Hematopoietic multipotent progenitor cell treated with erythropoietin and hydrocortisone succinate and interleukin-3 and kit ligand, for 17 days (in vitro differentiated cells): ENCODE results near the gene ZDHHC6.
"Not testable (repeated sequence)": the region's sequence is repeated elsewhere in the genome, so short reads cannot be mapped to it uniquely, and the experiment has no call there.

Experiments used
- DNase-seq: peaks from one replicate; pipeline ENCODE4 v3.0.0-alpha.2; 2015; ENCODE audit warnings: low spot score

The ZDHHC6 gene

GRCh38 chr10:112446855-112447619, at the start of gene ZDHHC6, which contains the start of gene VTI1A:
Gene ZDHHC6, minus strand, starts transcription at chr10:112446914. Its CDS starts 1,478 bp downstream, at chr10:112445436.
Gene VTI1A, plus strand, starts transcription at chr10:112447215. Its CDS starts 159 bp downstream, at chr10:112447374.
- peak; percentile 90 for DNase-seq

DNA sequence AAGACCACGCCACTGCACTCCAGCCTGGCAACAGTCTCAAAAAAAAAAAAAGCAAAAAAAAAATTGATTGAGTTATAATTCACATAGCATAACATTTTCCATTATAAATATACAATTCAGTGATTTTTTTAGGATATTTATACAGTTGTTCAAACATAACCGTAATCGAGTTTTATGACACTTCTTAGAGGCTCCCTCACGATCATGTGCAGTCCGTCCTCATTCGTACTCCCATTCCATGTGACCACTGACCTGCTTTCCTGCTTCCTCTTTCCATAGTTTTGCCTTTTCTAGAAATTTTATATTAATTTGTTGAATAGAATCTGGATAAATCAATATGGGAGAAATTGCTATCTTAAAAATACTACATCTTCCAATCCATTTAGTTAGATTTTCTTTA, 46.0 kb upstream of the ZDHHC6 start:
- no peak for DNase-seq

DNA sequence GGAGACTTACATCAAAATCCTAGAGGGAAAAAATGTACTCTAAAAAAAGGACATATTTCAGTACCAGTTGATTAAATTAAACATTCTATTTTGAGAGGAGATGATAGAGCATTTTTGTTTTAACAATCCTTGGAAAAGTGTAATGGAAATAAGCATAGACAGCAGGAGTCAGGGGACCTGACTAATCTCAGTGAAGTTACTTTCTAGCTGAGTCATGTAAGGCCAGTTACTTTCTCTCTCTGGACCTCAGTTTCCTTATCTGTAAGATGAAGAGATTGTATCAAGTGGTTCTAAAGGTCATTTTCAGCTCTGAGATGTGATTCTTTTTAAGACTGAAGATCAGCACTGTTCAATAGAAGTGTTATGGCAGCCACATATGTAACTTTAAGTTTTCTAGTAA, 44.4 kb upstream of the ZDHHC6 start:
- no peak for DNase-seq

DNA sequence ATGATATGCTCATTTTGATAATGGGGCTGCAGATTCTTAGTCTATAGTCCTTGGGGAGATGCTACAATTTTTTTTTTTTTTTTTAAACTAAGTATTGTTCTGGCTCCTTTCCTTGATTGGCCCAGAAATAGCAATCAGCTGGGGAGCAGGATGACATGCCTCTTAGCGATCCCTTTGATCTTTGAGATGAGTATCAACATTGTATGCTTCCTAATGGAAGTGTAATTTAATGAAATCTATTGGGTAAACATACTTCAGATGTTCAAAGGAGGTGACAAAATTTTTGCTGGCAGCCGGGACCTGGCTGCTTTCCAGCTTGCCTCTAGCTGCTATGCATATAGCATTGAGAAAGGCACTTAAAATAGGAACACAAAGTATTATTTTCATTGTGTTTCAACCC, 43.8 kb upstream of the ZDHHC6 start:
- no peak for DNase-seq

GRCh38 chr10:112487964-112488363, 41.2 kb upstream of the ZDHHC6 start:
- DNase-seq, result no peak

GRCh38 chr10:112484399-112484798, 37.7 kb upstream of the ZDHHC6 start:
- no peak for DNase-seq

DNA sequence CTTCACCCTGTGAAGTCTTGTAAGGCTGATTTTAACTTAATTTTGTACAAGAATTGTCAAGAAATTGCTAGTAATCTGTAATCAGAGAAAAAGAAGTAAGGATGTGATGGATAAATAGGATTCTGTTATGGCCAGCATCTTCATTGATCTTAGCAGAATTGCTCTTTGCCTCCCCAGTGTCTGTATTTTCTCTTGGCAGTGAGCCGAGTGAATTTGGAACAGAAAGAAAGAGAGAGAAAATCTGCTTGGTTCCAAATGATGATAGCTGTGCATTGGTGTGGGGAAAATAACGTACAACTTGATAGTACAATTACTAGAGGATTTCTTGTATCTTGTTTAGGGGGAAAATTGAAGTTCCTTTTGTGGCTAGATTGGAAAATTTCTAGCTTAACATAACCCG, 34.9 kb upstream of the ZDHHC6 start:
- DNase-seq, result no peak

GRCh38 chr10:112475575-112476218, 29.0 kb upstream of the ZDHHC6 start:
- no peak for DNase-seq

DNA sequence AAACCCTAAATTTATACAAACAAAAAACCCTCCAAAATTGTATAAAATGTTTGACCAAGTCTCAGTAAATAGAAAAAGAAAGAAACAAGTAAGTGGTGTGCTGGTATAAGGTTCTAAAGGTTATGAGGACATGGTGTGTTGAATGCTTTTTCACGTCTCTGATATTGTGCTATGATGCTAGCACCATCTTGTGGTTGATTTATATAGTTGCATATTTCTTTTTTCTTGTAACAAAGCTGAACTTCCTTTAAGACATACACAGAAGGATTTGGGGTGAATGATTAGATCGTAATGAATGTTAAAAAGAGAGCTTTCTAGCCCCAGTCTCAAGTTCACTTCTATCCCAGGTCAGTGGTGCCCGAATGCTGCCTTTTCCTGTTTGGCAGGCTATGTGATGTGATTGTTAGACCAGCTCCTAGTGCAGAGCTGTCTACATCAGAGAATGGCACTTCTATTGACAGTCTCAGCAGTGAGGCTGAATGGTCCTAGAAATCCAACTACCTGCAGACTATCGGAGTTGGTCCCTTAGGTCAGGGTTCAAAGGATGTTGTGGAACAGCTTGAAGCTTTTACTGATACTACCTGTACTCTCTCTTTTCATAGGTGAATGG, 25.3 kb upstream of the ZDHHC6 start:
- DNase-seq, result peak; percentile 59

DNA sequence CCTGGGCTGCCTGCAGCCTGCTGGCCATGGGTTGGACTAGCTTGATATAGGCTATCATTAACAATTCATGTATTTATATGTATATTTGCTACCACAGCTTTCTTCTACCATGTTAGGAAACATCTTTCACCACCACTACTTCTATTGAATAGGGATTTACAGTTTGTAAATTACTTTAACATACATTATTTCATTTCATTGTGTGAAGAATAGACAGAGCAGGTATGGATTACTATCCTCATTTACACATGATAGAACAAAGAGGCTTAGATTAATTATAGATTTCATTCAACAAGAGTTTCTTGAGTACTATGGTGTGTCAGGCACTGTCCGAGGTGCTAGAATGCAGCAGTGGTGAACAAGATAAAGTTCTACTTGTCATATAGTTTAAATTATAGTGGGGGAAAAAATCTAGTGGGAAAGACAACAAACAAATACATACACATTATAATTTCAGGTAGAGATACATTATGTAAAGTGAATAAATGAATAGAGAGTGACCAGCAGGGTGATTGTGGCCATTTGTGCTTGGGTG, 20.9 kb upstream of the ZDHHC6 start:
- no peak for DNase-seq

- no peak for DNase-seq
Observed at GRCh38 chr10:112466802-112467201, 20.1 kb upstream of the ZDHHC6 start.

DNA sequence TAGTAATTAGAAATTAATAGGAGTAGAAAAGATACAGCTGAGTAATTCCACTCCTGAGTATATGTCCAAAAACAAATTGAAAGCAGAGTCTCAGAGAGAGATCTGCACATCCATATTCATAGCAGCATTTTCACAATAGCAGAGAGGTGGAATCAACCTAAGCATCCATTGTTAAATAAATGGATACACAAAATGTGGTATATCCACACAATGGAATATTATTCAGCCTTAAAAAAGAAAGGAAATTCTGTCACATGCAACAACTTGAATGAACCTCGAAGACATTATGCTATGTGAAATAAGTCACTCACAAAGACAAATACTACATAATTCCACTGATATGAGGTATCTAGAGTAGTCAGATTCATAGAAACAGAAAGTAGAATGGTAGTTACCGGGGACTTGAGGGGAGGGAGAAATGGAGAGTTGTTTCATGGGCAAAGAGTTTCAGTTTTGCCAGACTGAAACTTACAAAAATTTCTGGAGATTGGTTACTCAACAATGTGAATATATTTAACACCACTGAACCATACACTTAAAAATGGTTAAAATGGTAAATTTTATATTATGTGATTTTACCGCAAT, 18.7 kb upstream of the ZDHHC6 start:
- DNase-seq, result no peak

DNA sequence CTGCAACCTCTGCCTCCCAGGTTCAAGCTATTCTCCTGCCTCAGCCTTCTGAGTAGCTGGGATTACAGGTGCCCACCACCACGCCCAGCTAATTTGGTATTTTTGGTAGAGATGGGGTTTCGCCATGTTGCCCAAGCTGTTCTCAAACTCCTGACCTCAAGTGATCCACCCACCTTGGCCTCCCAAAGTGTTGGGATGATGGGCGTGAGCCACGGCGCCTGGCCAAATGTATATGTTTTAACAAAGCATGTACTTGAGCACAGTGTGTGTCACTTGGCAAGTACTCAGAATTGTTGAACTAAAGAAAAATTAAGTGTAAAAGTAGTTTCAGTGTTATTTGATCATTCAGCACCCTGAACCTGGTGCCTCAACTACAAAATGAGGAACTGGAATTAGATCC, 17.4 kb upstream of the ZDHHC6 start:
- not testable (repeated sequence) for DNase-seq

- no peak for DNase-seq
Observed at GRCh38 chr10:112461029-112461887, 14.5 kb upstream of the ZDHHC6 start.

- no peak for DNase-seq
Observed at GRCh38 chr10:112460366-112460765, 13.7 kb upstream of the ZDHHC6 start.

GRCh38 chr10:112456533-112456932, 9.8 kb upstream of the ZDHHC6 start:
- no peak for DNase-seq

GRCh38 chr10:112454910-112455779, 8.4 kb upstream of the ZDHHC6 start:
- no peak for DNase-seq

DNA sequence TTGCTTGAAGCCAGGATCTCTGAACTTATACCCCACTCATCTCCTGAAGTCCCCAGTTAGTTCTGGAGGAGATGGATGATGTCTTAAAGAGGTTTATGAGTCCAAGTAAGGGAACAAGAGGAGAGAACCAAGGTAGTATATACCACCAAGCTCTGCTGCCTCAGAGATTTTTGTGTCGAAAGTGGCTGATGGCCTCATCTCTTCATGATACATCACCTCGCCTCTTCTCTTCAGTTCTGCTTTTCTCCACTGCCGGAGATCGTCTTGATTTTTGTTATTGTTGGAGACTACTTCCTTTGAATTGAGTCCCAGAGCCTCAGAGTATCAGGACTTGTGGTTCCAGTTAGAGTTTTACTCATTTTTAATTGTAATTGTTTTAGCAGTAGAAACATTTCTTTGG, 2.2 kb upstream of the ZDHHC6 start:
- DNase-seq, result no peak

- DNase-seq, result no peak
Observed at GRCh38 chr10:112447620-112447928, 860 bp upstream of the ZDHHC6 start.

DNA sequence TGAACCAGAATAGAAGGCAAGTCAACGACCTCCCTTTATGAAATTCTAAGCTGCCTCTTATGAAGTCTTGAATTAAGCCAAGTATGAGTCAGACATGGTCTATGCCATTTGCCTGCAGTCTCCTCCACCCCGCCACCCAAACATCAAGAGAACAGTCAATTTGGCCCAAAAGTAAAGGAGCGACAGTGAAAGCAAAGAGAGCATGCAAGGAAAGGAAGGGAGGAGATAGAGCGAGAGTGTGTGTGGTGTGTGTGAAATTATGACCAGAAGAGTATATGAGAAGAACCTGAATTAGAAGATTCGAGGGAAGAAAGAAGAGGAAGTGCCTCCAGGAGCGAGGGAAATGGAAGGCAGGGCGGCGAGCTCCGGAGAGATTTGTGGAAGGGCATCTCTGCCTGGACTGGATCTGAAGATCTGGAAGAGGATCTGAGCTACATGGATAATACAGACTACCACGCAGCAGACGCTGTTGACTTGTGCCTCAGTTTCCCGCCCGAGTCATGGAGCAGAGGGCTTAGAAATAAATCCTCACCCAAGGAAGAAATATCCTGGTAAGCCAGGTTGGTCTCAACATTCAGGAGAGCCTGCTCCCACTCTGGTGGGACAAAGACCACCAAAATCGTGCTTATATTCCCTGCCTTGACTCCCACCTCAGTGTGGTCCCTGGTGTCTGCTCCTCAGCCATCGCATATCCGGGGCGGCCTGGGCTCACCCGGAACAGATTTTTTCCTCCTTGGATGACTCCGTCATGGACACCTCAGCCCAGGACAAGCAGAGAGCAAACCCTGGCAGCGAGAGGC, 459 bp downstream of the ZDHHC6 start:
- peak; percentile 20 for DNase-seq
